Smooth muscle cell (in vitro differentiated cells): ENCODE measurements around the gene NUDT16L1. TPM values are rescaled to one million over a fixed set of nuclear protein-coding genes. Genes with fewer than 3 reads are reported as not detected.

Experiments
- DNase-seq: peaks from one replicate; lab custom pipeline; 2025; ENCODE audit not compliant: unreplicated experiment; lab: John Stamatoyannopoulos, UW
- H2AFZ ChIP-seq: fragments of 200-600 bp; sonication (generic); 2 replicates; pipeline ENCODE4 v1.6.0; 2016; ENCODE audit warnings: antibody characterized with exemption, low read depth, mild to moderate bottlenecking
- H3F3A ChIP-seq: fragments of 200-600 bp; sonication (generic); 2 replicates; pipeline ENCODE4 v1.6.0; 2017; ENCODE audit warnings: antibody characterized with exemption, low read depth
- H3K27ac ChIP-seq: fragments of 200-600 bp; sonication (generic); 2 replicates; pipeline ENCODE4 v1.5.1; 2016; ENCODE audit warnings: low read depth, mild to moderate bottlenecking
- H3K27me3 ChIP-seq: fragments of 200-600 bp; sonication (generic); 2 replicates; pipeline ENCODE4 v1.6.1; 2016; ENCODE audit warnings: low read depth, mild to moderate bottlenecking
- H3K36me3 ChIP-seq: fragments of 200-600 bp; sonication (generic); 2 replicates; pipeline ENCODE4 v1.5.1; 2016; ENCODE audit warnings: low read depth
- H3K4me1 ChIP-seq: fragments of 200-600 bp; sonication (generic); 2 replicates; pipeline ENCODE4 v1.5.1; 2016; ENCODE audit warnings: low read depth
- H3K4me2 ChIP-seq: fragments of 200-600 bp; sonication (generic); 2 replicates; pipeline ENCODE4 v1.6.0; 2016; ENCODE audit warnings: mild to moderate bottlenecking
- H3K4me3 ChIP-seq: fragments of 200-600 bp; sonication (generic); 2 replicates; pipeline ENCODE4 v1.5.1; 2016; ENCODE audit warnings: mild to moderate bottlenecking
- H3K79me2 ChIP-seq: fragments of 200-600 bp; sonication (generic); 2 replicates; pipeline ENCODE4 v1.6.0; 2016; ENCODE audit warnings: low read depth, mild to moderate bottlenecking
- H3K9ac ChIP-seq: fragments of 200-600 bp; sonication (generic); 2 replicates; pipeline ENCODE4 v1.6.0; 2016; ENCODE audit warnings: low read depth
- H3K9me3 ChIP-seq: fragments of 200-600 bp; sonication (generic); replicated peaks from 2 replicates; pipeline ENCODE4 v1.5.1; 2016; ENCODE audit warnings: low read depth
- H4K20me1 ChIP-seq: fragments of 200-600 bp; sonication (generic); 2 replicates; pipeline ENCODE4 v1.6.0; 2016; ENCODE audit warnings: low read depth
- CTCF ChIP-seq: fragments of 200-600 bp; sonication (generic); IDR thresholded peaks from 2 replicates; pipeline ENCODE4 v1.5.1; 2017; ENCODE audit warnings: borderline replicate concordance, mild to moderate bottlenecking, antibody characterized with exemption; ENCODE audit not compliant: insufficient read depth, poor library complexity, severe bottlenecking
- WGBS: methylation state at CpG from one replicate; pipeline ENCODE4 v1.1.7; 2016; ENCODE audit warnings: low lambda C conversion rate; 5-methylcytosine and 5-hydroxymethylcytosine counted together
- polyA plus RNA-seq: library from polyadenylated mRNA; unstranded; fragments of >200 nt; fragmentation: Nextera tagmentation; extraction: Ambion mirVana; gene quantifications from 2 replicates; pipeline ENCODE4 v1.2.1, GENCODE V29; 2016
- total RNA-seq: library from RNA; depleted of rRNA; stranded (reverse); fragments of >200 nt; gene quantifications from 2 replicates; pipeline ENCODE4 v1.2.3, GENCODE V29; 2014

The NUDT16L1 gene
- total and polyA plus RNA-seq, 2 experiments from 2014 or later: 17.6 to 48.3 TPM

DNA sequence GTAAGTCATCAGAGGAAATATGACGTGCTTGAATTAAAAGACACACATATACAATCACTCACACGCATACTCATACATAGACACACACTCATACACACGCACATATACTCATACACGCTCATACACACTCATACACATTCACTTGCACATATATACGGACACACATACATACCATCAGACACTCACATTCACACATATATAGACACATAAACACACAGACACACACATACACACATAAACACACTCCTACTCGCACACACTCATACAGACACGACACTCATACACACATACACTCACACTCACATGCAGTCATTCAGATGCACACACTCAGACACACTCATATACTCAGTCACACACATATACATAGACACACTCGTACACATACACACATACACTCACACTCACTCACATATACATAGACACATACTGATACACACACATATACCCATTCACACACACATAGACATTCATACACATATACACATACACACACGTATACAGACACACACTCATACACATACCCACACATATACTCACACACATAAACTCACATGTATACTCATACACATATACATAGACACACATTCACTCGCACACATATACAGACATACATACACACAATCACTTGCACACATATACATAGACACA lies 24.9 kb upstream of the NUDT16L1 start:
- no peak for DNase-seq
- 95% methylated on average over 10 of the region's 10 CpGs for WGBS
- Histone ChIP-seq H3K4me3 (no peak overlapping the region), H3F3A (no peaks in the 10 kb centered on the region), H2AFZ (no peak overlapping the region), H3K27me3 (no peaks in the 10 kb centered on the region), H3K4me1 (no peaks in the 10 kb centered on the region), H3K9ac (no peak overlapping the region), H3K79me2 (no peaks in the 10 kb centered on the region), H3K36me3 (peaks cover 11% of the 10 kb centered on the region), H3K27ac (no peak overlapping the region), H3K9me3 (no peaks in the 10 kb centered on the region), H3K4me2 (no peak overlapping the region), H4K20me1 (peaks cover 34% of the 10 kb centered on the region)
- no peak for TF ChIP-seq CTCF

DNA sequence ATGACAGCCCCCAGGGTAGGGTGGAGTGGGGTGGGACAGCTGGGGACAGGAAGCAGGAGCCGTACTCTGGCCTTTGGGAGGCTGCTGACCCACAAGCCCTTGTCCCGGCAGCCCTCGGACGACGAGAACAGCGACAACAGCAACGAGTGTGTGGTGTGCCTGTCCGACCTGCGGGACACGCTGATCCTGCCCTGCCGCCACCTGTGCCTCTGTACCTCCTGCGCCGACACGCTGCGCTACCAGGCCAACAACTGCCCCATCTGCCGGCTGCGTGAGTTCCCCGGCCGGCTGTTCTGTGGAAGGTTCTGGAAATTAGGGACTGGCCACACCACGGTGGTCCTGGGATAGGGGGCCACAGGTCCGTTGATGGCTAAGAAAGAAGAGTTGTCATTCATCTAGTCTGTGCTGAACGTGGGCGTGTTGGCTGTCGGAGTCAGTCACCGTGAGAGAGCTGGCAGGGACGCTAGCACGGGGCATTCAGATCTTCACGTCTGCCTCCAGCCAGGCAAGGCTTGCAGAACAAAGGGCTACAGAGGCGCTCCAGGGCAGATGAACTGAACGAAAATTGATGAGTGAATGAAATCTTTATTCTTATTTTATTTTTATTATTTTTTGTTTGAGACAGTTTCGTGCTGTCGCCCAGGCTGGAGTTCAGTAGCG lies 19.8 kb upstream of the NUDT16L1 start:
- Histone ChIP-seq H3K9ac (no peak overlapping the region), H4K20me1 (peaks cover 34% of the 10 kb centered on the region), H3K4me3 (no peak overlapping the region), H2AFZ (no peak overlapping the region), H3K27me3 (no peaks in the 10 kb centered on the region), H3K79me2 (no peaks in the 10 kb centered on the region), H3K4me2 (no peak overlapping the region), H3K36me3 (peaks cover 10% of the 10 kb centered on the region), H3K4me1 (no peaks in the 10 kb centered on the region), H3F3A (no peaks in the 10 kb centered on the region), H3K27ac (no peak overlapping the region), H3K9me3 (no peaks in the 10 kb centered on the region)
- no peak for DNase-seq
- WGBS: 96% methylated on average over 33 of the region's 33 CpGs
- TF ChIP-seq CTCF: no peak

- no peak overlapping the region for H3K9ac ChIP-seq
- WGBS: 95% methylated on average over 9 of the region's 9 CpGs
These were observed 18.3 kb upstream of the NUDT16L1 start for GRCh38 chr16:4674926-4675530.

More at GRCh38 chr16:4674926-4675530, 18.3 kb upstream of the NUDT16L1 start:
- Histone ChIP-seq H3K4me1 (no peaks in the 10 kb centered on the region), H3K9me3 (no peaks in the 10 kb centered on the region), H3K36me3 (peaks cover 4% of the 10 kb centered on the region), H3K27ac (no peak overlapping the region), H2AFZ (no peak overlapping the region), H3K4me2 (no peak overlapping the region), H3F3A (no peaks in the 10 kb centered on the region), H4K20me1 (peaks cover 46% of the 10 kb centered on the region), H3K79me2 (no peaks in the 10 kb centered on the region), H3K4me3 (no peak overlapping the region), H3K27me3 (no peaks in the 10 kb centered on the region)
- no peak for DNase-seq
- no peak for TF ChIP-seq CTCF
